Measurements from ENCODE around the gene FURIN.

- TF ChIP-seq CTCF (IDR thresholded peaks at IDR 0.05; ENCODE audit: low read length), result no peak
- no peak for TF ChIP-seq EZH2phosphoT487 (IDR thresholded peaks at IDR 0.05; ENCODE audit: low read length)
Measured at GRCh38 chr15:90884719-90885431, 16.5 kb downstream of the FURIN start.

Data from MM.1S (cell line).